Effector memory CD8-positive, alpha-beta T cell (primary cell): Measurements from ENCODE around the gene CFAP100.

ENCODE experiments used
- ATAC-seq: fragments of 150-1000 bp; cut with Tn5 transposase; replicated peaks from 2 replicates; pipeline ENCODE4 v1.10.0; 2021; ENCODE audit warnings: mild to moderate bottlenecking, moderate library complexity
- DNase-seq, 3 experiments: peaks; one replicate each; pipeline ENCODE4 v3.0.0; 2021
- H3K27ac Mint-ChIP-seq, 2 donors: one replicate each; pipeline ENCODE4 v1.8.0; 2022; ENCODE audit warnings: mild to moderate bottlenecking in 2 of 2, mixed read lengths in 2 of 2, moderate library complexity in 2 of 2
- H3K27me3 Mint-ChIP-seq, 2 donors: one replicate each; pipeline ENCODE4 v1.8.0; 2022; ENCODE audit warnings: mixed read lengths in 2 of 2
- H3K36me3 Mint-ChIP-seq: one replicate; pipeline ENCODE4 v1.8.0; 2022; ENCODE audit warnings: mild to moderate bottlenecking, moderate library complexity, mixed read lengths; ENCODE audit not compliant: insufficient read depth
- H3K4me1 Mint-ChIP-seq, 2 donors: one replicate each; pipeline ENCODE4 v1.8.0; 2022; ENCODE audit warnings: low read depth in 2 of 2, mixed read lengths in 2 of 2
- H3K4me3 Mint-ChIP-seq, 2 donors: one replicate each; pipeline ENCODE4 v1.8.0; 2022; ENCODE audit warnings: mild to moderate bottlenecking in 2 of 2, mixed read lengths in 2 of 2, moderate library complexity in 2 of 2
- H3K9me3 Mint-ChIP-seq, 2 donors: one replicate each; pipeline ENCODE4 v1.8.0; 2022; ENCODE audit warnings: mixed read lengths in 2 of 2

The CFAP100 gene

DNA sequence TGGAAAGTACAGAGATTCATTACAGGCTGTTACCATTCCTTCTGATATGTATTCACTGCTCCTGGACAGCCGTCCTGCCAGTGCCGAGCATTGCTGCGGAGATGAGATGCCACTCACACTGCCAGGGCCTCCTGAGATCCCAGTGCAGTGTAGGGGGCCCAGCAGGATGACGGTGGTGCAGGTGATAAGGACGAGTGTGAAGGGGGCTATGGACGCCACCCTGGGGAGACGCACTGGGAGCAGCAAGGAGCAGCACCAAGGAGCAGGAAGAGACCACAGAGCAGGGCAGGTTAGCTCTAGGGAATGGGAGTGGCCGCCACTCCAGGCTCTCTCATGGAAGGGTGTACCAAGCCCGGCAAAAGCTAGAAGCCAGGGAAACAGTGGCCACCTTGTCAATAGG lies 33.5 kb upstream of the CFAP100 start:
- DNase-seq (no peak), ATAC-seq (no peak)
- Mint-ChIP-seq H3K27ac (no peak overlapping the region), H3K4me1 (peaks cover 3 to 8% of the 10 kb centered on the region in 2 donors), H3K27me3 (peaks cover 46 to 84% of the 10 kb centered on the region in 2 donors), H3K36me3 (no peaks in the 10 kb centered on the region), H3K4me3 (no peak overlapping the region), H3K9me3 (no peaks in the 10 kb centered on the region)

DNA sequence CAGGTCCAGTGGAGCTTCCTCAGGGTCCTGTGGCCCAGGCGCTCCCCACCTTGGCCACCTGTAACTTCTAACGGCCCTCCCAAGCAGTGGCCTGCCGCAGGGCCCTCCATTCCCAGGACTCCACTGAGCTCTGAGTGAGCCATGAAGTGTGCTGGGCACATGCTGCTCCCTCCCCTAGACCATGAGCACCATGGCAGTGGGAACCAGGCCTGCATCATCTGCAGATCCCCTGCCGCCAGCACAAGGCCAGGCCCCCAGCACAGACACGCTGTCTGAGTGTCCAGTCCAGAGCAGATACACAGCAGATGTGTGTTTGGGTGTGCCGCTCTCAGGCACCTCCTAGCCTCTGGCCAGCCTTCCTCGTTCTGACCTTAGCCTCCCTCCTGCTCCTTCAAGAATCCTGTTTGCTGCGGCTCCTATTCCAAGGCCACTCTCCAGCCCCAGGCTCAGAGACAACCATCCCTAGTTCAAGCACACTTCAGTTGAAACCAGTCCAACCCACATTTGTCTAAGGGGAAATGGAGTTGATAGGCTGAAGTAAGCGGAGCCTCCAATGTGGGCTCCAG lies 30.5 kb upstream of the CFAP100 start:
- Mint-ChIP-seq H3K4me1 (no peaks in the 10 kb centered on the region), H3K4me3 (no peak overlapping the region), H3K9me3 (no peaks in the 10 kb centered on the region), H3K36me3 (no peaks in the 10 kb centered on the region), H3K27ac (no peak overlapping the region), H3K27me3 (peaks cover 25 to 70% of the 10 kb centered on the region in 2 donors)
- ATAC-seq (no peak), DNase-seq (no peak)

GRCh38 chr3:126364731-126365301 lies 29.9 kb upstream of the CFAP100 start:
- DNase-seq (no peak), ATAC-seq (no peak)
- no peak overlapping the region for H3K27ac Mint-ChIP-seq
- no peaks in the 10 kb centered on the region for H3K36me3 Mint-ChIP-seq
- peaks cover 19 to 64% of the 10 kb centered on the region in 2 donors for H3K27me3 Mint-ChIP-seq
- no peak overlapping the region for H3K4me3 Mint-ChIP-seq
- H3K9me3 Mint-ChIP-seq = no peaks in the 10 kb centered on the region
- H3K4me1 Mint-ChIP-seq = no peaks in the 10 kb centered on the region

DNA sequence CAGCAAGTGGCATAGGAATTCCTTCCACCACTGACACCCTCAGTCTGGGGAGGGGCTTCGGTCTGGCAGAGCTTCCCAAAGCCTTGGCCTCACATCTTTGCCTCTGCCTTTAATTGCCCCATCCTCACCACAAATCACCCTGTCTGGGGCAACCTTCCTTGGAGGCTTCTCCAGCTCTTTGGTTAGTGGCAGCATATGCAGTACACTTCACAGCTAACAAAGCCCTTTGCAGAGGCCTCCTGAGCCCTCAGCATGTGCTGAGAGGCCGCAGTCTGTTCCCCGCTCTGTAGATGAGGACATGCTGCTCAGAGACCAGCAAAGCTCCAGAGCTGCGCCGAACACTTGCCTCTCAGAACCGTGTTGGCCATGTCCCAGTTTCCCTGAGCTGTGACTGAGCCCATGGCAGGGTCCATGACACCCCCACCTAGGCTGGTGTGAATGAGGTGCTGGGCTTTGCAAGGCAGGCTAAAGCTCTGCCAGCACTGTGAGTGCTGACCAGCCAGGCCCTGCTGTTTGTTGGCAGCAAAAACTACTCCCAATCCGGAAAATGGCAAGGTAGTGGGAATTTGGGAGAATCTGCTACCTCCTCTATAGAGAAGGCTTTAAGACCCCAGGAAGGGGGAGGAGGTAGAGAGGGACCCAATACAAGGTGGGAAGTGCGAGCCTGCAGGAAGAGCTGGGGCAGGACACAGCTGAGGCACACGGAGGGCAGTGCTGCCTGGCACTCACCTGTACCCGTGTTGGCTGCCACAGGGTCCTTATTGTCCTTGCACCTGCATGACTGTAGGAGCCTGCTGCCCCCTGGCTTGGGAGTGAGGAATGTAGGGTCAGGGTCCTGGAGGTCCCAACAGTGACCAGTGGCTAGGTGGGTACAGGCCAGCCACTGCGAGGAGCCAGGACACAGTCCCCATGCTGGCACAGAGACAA lies 29.1 kb upstream of the CFAP100 start:
- Mint-ChIP-seq H3K27ac (no peak overlapping the region), H3K4me1 (no peaks in the 10 kb centered on the region), H3K27me3 (peaks cover 12 to 61% of the 10 kb centered on the region in 2 donors), H3K4me3 (no peak overlapping the region), H3K36me3 (no peaks in the 10 kb centered on the region), H3K9me3 (no peaks in the 10 kb centered on the region)
- DNase-seq (no peak), ATAC-seq (no peak)

- no peaks in the 10 kb centered on the region for H3K4me1 Mint-ChIP-seq
- no peaks in the 10 kb centered on the region for H3K9me3 Mint-ChIP-seq
- ATAC-seq = no peak
- no peak for DNase-seq
- H3K4me3 Mint-ChIP-seq = no peak overlapping the region
- no peaks in the 10 kb centered on the region for H3K36me3 Mint-ChIP-seq
- peaks cover 6 to 62% of the 10 kb centered on the region in 2 donors for H3K27me3 Mint-ChIP-seq
- no peak overlapping the region for H3K27ac Mint-ChIP-seq
These were observed 27.3 kb upstream of the CFAP100 start for GRCh38 chr3:126367316-126367805.

DNA sequence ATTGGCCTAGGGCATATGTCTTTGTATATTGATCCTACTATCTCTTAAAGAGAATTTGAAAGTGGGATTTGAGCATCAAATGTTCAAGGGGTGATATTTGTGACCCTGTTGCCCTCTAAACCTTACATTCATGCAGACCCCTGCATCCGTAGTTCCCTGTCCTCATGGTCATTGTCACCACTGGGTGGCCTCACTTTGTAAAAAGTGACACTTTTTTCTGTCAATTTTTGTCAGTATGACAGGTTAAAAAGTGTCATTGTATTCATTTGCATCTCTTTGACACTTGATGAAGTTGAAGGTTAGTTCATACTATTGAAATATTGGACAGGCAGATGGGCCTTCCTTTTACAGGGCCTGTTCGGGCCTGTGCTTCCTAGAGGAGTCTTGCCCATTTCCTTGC lies 25.2 kb upstream of the CFAP100 start:
- no peaks in the 10 kb centered on the region for H3K4me1 Mint-ChIP-seq
- DNase-seq (no peak), ATAC-seq (no peak)
- no peak overlapping the region for H3K27ac Mint-ChIP-seq
- H3K36me3 Mint-ChIP-seq = no peaks in the 10 kb centered on the region
- H3K27me3 Mint-ChIP-seq = peaks cover 4 to 60% of the 10 kb centered on the region in 2 donors
- H3K9me3 Mint-ChIP-seq = no peaks in the 10 kb centered on the region
- H3K4me3 Mint-ChIP-seq = no peak overlapping the region

DNA sequence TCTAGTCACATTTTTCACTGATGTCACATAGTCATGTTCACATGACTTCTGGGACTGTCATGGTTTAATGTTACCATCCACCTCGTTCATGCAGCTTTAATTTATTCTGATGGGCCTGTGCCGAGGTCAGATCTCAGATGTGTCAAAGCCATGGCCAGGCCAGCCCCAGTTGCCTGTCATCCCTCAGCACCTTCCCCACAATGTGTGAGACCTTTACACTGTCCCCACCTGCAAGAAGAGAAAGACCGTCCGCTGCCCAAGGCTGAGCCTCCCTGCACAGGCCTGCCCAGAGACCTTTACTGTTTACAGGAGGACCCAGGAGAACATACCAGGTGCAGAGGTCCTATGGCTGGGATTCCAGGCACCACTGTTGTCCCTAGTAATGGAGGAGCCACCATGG lies 24.7 kb upstream of the CFAP100 start:
- Mint-ChIP-seq H3K27me3 (peaks cover 0 to 60% of the 10 kb centered on the region in 2 donors), H3K9me3 (no peaks in the 10 kb centered on the region), H3K4me3 (no peak overlapping the region), H3K4me1 (no peaks in the 10 kb centered on the region), H3K36me3 (no peaks in the 10 kb centered on the region), H3K27ac (no peak overlapping the region)
- ATAC-seq (no peak), DNase-seq (no peak)

DNA sequence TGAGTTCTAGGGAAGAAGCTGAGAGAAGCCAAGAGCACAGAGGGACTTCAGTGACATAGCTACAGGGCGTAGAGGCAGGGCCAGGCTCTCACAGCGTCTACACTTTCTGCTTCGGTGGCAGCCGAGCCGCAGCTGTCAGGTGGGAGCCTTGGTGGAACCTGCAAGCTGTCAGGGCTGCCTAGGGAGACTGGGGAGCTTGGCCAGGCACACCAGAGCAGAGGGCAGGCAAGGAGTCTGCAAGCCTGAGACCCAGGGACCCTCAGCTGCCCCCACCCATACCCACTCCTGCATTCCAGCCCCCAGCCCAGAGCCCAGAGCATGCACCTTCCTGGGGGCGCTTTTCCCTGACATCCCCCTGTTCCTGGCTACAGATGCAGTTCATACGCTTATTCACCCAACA lies 24.1 kb upstream of the CFAP100 start:
- Mint-ChIP-seq H3K4me3 (no peak overlapping the region), H3K27me3 (peaks cover 0 to 56% of the 10 kb centered on the region in 2 donors)

GRCh38 chr3:126371096-126371705 lies 23.5 kb upstream of the CFAP100 start:
- Mint-ChIP-seq H3K4me3 (no peak overlapping the region), H3K27me3 (peaks cover 0 to 50% of the 10 kb centered on the region in 2 donors), H3K36me3 (no peaks in the 10 kb centered on the region), H3K27ac (no peak overlapping the region), H3K4me1 (no peaks in the 10 kb centered on the region), H3K9me3 (no peaks in the 10 kb centered on the region)
- no peak for DNase-seq
- no peak for ATAC-seq

More for the DNA sequence above, 24.1 kb upstream of the CFAP100 start:
- H3K4me1 Mint-ChIP-seq = no peaks in the 10 kb centered on the region
- ATAC-seq = no peak
- H3K9me3 Mint-ChIP-seq = no peaks in the 10 kb centered on the region
- H3K36me3 Mint-ChIP-seq = no peaks in the 10 kb centered on the region
- H3K27ac Mint-ChIP-seq = no peak overlapping the region
- DNase-seq = no peak

GRCh38 chr3:126372413-126373145 lies 22.1 kb upstream of the CFAP100 start:
- Mint-ChIP-seq H3K27ac (no peak overlapping the region), H3K27me3 (peaks cover 4 to 41% of the 10 kb centered on the region in 2 donors), H3K4me3 (no peak overlapping the region), H3K4me1 (no peaks in the 10 kb centered on the region), H3K9me3 (no peaks in the 10 kb centered on the region), H3K36me3 (no peaks in the 10 kb centered on the region)
- DNase-seq (no peak), ATAC-seq (no peak)

GRCh38 chr3:126373146-126373613 lies 21.5 kb upstream of the CFAP100 start:
- no peaks in the 10 kb centered on the region for H3K9me3 Mint-ChIP-seq
- peaks cover 7 to 42% of the 10 kb centered on the region in 2 donors for H3K27me3 Mint-ChIP-seq
- H3K4me3 Mint-ChIP-seq = no peak overlapping the region
- H3K4me1 Mint-ChIP-seq = no peaks in the 10 kb centered on the region
- no peaks in the 10 kb centered on the region for H3K36me3 Mint-ChIP-seq
- no peak for ATAC-seq
- no peak for DNase-seq
- no peak overlapping the region for H3K27ac Mint-ChIP-seq

DNA sequence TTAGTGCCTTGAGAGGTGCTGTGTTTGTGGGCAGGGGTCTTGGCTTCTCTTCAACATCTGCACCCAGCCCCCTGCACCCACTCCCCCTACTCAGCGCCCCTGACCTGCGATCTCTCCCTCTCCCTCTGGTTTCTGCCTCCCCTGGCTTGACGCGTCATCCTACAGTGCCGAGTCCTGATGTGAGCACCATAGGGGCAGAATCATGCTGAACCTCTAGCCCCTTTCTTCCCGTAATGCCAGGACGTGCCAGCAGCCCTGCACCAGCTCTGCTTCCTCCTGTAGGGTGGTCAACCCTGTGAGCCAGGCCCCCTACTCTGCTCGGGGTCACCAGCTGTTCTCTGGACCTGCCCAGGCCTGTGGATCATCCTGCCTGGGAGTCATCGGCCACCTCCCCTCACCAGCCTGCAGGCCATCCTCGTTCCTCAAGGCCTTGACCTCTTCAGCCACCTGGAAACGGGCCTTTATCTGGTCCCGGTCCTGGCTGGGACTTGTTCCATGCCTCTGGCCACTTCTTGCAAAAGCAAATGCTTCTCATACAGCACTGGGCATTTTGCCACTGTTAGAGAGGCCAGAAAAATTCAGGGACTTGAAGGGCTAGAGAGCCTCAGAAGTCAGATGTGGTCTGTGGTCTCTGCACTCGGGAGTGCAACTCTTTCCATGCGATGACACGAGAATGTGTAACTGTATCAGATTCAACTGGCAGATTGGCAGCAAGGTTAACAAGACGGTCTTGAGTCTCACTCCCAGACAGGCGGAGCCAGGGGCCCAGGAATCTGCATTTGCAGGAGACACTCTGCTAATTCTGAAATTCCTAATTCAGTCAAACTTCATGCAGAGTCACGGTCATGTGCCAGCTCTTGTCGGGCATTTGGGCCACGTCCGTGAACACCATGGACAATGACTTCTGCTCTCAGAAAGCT lies 20.8 kb upstream of the CFAP100 start:
- Mint-ChIP-seq H3K27ac (no peak overlapping the region), H3K4me3 (no peak overlapping the region), H3K4me1 (no peaks in the 10 kb centered on the region), H3K36me3 (no peaks in the 10 kb centered on the region), H3K9me3 (peaks cover 0 to under 1% of the 10 kb centered on the region in 2 donors), H3K27me3 (peaks cover 9 to 49% of the 10 kb centered on the region in 2 donors)
- ATAC-seq (no peak), DNase-seq (no peak)
